GM19324 (cell line): ENCODE measurements around the gene ZBTB20.

Experiments
- ATAC-seq: cut with Tn5 transposase; IDR thresholded peaks from one replicate; pipeline ENCODE4 v1.9.1; 2021; ENCODE audit warnings: mild to moderate bottlenecking, moderate library complexity; ENCODE audit not compliant: unreplicated experiment, low FRiP score

The ZBTB20 gene

GRCh38 chr3:115040246-115040645, 106.8 kb downstream of the ZBTB20 start:
- no peak for ATAC-seq

DNA sequence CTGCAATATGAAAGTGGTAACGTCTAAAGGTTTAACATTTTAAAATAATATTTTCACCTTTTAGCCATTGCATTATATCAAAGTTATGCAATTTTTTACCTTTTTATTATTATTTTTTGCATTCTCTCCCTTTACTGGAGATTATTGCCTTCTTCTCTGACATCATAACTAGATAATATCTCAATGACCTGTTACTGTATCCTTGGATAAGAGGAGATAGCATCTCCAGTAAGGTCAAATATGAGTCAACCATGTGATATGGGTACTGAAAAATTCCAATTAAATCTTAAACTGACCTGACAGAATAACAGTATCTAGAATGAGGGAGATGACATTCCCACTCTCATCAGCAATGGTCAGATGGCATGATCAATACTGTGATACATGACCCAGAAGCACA, 108.3 kb downstream of the ZBTB20 start:
- ATAC-seq = no peak

- ATAC-seq = no peak
These were observed 124.2 kb downstream of the ZBTB20 start for GRCh38 chr3:115022835-115023398.

DNA sequence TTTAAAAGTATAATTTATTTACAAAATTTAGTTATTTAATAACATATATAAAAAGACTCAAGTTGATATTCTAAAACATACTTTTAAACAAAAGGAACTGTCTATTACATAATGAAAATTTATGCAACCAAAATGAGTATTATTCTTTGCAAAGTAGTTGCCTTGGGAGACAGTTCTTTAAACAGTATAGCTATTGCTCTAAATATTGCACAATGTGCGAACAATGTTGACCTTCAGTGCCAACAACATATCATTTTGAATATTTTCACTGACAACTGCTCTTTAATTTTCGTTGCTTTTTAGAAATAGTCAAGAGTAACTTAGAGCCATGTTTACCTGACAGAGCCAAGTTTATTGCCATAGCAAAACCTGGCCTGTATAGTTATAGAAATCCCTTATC, 124.9 kb downstream of the ZBTB20 start:
- ATAC-seq = no peak

- no peak for ATAC-seq
These were observed 126.0 kb downstream of the ZBTB20 start for GRCh38 chr3:115021061-115021460.

GRCh38 chr3:115019900-115020299, 127.2 kb downstream of the ZBTB20 start:
- ATAC-seq = no peak

DNA sequence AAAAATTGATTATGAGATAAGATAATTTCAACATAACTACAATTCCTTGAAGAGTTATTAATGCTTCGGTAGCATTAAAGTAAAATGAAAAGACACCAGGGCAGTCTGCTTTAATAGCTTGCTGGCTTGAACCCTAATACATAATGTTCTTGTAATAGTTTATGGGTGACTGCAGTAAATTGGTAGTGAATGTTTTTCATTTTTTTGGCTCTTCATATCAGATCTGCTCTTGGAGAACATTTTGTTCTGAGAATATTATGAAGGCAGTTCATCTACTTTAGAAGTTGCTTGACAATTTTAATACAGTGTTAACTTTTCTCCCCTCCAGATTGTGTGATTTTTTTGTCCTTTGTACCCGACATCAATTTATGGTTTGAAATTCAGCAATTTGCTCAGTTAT, 128.4 kb downstream of the ZBTB20 start:
- no peak for ATAC-seq

- no peak for ATAC-seq
These were observed 139.1 kb downstream of the ZBTB20 start for GRCh38 chr3:115007966-115008365.

GRCh38 chr3:115004201-115005140, 142.6 kb downstream of the ZBTB20 start:
- ATAC-seq = no peak

GRCh38 chr3:114998971-114999579, 148.0 kb downstream of the ZBTB20 start:
- no peak for ATAC-seq

DNA sequence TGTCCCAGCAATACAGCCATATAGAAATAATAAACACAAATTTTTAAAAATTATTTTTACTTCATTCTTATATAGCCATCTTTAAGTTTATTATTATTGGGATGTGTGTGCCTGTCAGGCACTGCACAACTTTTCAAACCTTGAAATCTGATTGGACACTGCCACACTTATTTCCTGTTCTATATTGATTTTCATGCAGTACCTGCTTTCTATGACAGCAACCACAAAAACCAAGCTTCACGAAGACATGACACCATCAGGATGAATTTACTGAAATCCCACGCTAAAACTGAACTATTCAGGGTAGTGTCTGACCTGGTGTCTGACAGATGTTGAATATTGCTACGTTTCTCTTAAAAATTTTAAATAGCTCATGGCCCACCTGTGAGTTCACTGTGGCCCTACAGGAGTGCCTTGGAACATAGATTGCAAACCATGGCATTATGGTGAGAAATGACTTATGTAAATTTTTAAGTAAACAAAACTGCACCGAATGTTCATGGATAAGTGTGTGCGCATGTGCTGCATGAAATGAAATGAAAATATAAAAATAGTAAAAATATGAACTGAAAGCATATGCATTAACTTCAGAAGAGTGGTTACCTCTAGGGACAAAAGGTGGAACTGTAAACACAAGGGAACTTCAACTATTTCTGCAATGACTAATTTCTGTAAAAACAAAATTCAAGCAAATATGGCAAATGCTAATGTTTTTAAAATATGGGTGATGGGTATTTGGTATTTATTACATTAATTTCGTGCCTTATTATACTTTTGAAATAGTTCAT, 152.3 kb downstream of the ZBTB20 start:
- ATAC-seq = no peak

DNA sequence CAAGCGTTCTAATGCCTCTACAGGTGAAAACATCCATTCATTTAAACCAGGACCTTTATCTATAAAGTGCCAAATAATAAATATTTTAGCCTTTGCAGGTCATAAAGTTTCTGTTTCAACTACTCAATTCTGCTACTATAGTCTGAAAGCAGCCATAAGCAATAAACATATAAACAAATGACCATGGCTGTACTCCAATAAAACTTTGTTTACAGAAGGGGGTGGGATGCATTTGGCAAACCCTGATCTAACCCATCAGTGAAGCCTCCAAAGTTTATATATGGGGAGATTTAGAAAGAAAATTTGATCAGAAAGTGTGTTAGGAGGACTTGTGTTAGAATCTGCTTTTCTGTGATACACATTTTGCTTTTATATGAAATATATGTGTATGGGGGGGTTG, 161.3 kb downstream of the ZBTB20 start:
- ATAC-seq = no peak

GRCh38 chr3:114983248-114983647, 163.8 kb downstream of the ZBTB20 start:
- no peak for ATAC-seq

DNA sequence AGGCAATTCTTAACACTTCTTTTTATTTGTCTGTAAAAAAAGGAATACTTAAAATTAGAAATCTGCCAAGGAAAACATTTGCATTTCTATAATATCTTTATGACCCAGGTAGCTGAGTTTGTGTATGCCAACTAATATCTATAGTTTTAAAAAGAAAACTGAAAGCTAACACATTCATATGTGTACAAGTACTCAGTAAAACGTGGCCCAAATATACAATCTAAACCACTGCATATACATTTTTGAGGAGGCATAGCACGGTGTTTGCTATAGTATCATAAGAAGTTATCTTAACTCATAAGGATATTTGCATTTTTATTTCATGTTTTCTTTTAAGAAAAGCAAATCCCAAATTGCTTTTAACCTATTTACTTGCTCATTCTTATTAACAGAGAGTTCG, 172.7 kb downstream of the ZBTB20 start:
- no peak for ATAC-seq

- ATAC-seq = no peak
These were observed 173.6 kb downstream of the ZBTB20 start for GRCh38 chr3:114973536-114973935.

DNA sequence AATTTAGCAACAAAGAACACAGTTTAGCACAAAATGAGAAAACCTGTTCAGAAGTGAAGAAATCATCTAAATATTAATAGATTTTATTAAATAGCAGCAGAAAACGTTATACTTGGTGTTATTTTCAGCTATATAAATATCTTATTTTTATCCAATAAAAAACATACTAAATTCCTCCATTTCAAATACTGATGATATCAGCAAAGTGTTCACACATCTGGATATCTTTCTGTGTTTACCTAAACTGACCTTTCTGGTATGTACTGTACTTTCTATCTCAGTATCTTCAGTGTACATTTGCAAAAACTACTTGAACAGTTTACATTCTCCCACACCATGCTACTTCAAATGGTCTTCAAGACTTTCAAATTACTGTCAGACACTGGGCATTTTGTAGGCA, 179.9 kb downstream of the ZBTB20 start:
- ATAC-seq = no peak

DNA sequence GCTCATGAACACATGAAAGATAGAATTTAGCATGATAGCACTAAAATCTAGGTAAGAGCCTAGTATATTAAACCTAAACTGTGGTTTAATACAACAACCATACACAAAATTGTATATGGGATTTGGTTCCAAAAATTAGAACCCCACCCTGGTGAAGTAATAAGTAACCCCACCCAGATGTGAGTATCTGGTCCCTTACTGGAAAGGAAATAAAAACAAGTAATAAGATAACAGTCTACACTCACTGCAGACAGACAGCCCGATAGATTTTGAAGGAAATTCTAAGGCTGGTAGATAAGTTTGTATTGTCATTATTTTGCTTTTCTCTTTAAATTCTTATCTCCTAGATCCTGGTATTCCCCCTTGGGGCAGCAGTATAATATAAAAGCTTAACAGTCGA, 184.9 kb downstream of the ZBTB20 start:
- ATAC-seq = no peak

DNA sequence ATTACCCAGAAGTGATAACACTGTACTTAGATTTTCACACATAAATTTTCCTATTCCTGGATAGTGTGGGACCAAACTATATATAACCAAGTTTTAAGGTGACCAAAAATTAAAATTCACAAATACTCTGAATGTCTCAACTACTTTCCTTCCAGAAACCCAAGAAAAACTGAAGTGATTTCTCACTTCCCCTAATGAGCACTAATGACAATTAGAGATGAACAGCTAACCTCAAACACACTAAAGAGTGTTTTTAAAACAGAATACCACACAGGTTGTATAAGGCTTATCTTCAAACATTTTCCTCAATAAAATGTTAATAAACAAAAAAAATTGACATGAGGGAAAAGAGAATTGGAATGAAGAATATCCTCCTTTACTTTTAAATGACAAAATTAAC, 188.2 kb downstream of the ZBTB20 start:
- ATAC-seq = no peak

GRCh38 chr3:114953800-114954199, 193.3 kb downstream of the ZBTB20 start:
- ATAC-seq = no peak

DNA sequence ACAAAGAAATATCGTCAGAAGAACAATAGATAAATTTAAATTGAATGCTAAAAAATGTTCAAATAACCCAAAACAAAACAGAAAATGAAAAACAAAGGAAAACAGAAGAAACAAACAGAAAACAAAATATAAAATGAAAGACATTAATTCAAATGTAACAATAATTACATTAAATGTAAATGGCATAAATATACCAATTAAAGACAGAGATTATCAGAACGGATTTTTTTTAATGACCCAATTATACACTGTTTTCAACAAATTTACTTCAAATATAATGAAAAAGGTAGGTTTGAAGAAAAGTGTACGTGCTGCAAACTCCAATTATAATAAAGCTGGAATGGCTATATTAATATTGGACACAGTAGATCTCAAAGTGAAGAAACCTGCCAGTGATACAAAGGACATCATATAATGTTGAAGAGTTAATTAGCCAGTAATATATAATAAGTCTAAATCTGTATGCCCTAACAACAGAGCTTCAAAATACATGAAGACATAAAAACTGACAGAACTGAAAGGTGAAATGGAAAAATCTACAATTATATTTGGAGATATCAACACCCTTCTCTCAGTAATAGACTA, 193.8 kb downstream of the ZBTB20 start:
- ATAC-seq = no peak

- no peak for ATAC-seq
These were observed 204.3 kb downstream of the ZBTB20 start for GRCh38 chr3:114942773-114943172.
